ENCODE results near the gene VWA5B2.

The VWA5B2 gene

DNA sequence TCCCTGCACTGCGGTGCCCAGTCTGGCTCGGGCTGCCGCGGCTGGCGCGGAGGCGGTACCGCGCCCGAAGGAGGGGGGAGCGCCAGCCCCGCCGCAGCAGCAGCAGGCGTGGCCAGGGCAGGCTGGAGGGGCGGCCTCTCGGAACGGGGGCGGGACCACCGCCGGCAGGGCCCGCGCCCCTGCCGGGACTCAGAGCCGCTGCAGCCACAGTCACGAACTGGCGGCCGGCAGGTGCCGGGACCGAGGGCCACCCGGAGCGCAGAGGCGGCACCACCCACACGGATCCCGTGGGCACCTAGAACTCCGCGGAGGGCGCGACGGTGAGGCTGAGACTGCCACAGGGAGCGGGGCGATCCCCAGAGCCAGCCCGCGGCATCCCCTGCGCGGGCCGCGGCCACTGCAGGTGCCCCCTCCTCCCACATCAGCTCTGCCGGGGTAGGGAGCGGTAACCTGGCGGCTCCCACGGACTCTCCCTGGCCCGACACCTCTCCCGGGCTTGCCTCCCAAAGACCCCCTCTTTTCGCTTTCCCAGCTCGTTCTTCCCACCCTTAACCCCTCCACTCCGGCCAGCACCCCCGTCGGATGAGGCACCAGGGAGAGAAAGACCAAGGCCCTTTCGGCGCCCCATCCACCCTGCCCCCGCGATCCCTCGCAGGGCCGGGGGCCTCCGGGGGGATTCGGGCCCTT is at the start of gene VWA5B2:
Gene VWA5B2, plus strand, starts transcription at position 192 of the 687 bp plus-strand sequence. CDS start 944 bp downstream, outside the sequence.
- DNase-seq = peak; percentile 27

DNA sequence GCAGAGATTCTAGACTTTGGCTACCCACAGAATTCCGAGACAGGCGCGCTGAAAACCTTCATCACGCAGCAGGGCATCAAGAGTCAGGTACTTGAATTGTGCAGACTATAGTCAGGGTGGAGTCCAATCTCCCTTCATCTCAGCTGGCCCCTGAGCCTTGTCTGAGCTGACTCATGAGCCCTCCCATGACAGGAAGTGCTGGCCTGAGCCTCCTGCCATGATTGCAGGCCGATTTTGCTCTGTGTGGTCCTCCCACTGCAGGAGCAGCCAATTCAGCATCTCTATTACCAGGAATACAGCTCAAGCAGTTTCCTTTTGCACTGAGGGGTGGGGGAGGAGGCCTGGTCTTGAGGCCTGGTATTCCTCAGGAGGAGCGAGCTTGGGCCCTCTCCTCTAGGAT is 49.2 kb upstream of the VWA5B2 start:
- DNase-seq = no peak

DNA sequence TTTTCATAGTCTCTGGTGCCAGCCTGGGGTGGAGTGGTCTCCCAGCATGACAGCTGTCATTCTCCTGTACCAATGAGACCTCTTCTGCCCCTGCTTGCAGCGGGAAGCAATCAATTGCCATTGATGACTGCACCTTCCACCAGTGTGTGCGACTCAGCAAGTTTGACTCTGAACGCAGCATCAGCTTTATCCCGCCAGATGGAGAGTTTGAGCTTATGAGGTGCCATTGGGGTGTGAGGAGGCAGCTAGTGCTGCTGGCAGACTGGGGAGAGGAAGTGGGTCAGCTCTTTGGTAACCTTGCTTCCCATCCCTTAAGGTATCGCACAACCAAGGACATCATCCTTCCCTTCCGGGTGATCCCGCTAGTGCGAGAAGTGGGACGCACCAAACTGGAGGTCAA is 47.8 kb upstream of the VWA5B2 start:
- DNase-seq = no peak

DNA sequence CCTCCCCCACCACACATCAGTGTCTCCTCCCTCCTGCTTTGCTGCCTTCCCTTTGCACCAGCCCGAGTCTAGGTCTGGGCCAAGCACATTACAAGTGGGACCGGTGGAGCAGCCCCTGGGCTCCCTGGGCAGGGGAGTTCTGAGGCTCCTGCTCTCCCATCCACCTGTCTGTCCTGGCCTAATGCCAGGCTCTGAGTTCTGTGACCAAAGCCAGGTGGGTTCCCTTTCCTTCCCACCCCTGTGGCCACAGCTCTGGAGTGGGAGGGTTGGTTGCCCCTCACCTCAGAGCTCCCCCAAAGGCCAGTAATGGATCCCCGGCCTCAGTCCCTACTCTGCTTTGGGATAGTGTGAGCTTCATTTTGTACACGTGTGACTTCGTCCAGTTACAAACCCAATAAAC is 45.7 kb upstream of the VWA5B2 start:
- no peak for DNase-seq

DNA sequence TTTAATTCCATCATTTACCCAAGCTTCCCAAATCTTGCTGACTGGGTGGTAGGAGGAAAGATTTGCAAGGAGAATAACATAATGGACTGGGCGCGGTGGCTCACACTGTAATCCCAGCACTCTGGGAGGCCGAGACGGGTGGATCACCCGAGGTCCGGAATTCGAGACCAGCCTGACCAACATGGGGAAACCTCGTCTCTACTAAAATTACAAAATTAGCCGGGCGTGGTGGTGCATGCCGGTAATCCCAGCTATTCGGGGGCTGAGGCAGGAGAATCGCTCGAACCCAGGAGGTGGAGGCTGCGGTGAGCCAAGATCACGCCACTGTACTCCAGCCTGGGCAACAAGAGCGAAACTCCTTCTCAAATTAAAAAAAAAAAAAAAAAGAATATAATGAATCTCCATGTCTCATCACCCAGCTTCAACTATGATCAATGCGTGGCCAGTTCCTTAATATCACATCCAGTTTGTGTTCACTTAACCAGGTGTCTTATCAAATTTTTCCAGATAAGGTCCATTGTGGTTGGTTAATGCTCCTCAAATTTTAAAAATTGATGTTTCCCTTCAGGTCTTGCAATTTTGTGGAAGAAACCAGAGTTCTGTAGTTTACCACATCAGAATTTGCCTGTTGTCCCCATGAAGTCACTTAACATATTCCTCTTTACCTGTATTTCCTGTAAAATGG is 44.7 kb upstream of the VWA5B2 start:
- DNase-seq = no peak

DNA sequence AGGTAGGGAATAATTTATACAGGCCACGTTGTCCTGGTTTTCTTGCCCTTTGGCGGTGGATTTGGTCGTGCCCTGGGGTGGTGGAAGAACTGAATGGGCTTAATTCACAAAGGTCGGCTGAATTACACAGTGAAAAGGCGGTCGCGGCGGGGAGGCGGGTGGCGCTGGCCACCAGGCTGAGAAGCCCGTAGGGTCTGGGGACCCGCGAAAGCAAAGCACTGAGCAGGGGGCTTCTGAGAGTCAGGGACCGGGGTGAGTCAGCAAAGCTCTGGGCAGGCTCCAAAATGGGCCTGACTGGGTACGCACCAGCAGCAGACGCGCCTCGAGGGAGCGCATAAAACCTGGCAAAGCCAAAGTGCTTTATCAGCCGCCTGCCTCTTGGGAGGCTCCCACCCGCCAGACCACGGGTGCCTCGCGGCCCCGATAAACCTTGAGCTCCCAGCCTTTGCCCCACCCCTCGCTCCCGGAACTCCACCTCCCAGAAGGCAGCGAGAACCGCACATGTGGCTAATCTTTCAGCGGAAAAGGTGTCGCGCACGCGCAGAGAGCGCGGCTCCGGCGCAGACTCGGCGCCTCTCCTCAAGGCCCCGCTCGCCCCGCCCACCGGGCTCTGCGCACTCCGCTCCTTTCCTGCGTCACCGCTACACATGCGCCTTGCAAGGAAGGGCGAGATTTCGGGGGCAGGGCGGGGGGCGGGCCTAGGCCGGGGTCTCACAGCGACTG is 43.8 kb upstream of the VWA5B2 start:
- DNase-seq = peak; percentile 99

DNA sequence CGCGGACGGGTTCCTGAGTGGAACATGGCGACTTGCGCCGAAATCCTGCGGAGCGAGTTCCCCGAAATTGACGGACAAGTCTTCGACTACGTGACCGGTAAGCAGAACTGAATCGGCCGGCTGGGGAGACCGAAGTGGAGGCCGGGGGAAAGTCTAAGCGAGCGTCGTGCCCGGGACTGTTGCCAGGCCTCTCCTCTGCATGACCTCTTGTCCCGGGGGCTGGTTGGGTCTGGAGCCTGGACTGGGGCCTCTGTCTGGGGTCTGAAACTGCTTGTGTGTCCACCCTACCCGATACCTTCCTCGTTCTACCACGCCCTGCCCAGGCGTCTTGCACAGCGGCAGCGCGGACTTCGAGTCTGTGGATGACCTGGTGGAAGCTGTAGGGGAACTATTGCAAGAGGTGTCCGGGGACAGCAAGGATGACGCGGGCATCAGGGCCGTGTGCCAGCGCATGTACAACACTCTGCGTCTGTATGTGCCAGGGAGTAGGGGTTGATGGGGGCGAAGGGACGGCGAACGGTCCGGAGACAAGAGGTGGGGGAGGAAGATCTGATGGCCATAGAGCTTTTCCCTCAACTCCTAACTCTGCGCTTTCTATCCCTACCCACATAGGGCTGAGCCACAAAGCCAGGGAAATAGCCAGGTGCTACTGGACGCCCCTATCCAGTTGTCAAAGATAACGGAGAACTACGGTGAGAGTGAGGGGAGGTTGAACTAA is 43.0 kb upstream of the VWA5B2 start, which contains the start of gene ABCF3:
Gene ABCF3, plus strand, starts transcription at position 16 of the 718 bp plus-strand sequence. Its CDS starts 9 bp downstream, at position 25.
- no peak for DNase-seq

DNA sequence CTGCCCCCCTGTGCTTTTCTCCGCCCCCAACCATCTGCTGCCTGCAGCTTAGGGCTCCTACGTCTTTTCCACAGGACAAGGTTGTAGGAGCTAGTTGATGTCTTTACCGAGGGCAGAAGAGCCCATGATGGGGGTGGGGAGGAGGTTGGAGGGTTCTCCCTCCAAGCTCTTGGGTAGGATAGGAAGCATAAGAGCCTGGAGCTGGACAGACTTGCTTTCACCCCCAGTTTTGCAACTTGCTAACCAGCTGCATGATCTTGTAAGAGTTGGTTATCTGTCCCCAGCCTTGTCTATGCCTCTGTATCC is 42.5 kb upstream of the VWA5B2 start:
- no peak for DNase-seq

DNA sequence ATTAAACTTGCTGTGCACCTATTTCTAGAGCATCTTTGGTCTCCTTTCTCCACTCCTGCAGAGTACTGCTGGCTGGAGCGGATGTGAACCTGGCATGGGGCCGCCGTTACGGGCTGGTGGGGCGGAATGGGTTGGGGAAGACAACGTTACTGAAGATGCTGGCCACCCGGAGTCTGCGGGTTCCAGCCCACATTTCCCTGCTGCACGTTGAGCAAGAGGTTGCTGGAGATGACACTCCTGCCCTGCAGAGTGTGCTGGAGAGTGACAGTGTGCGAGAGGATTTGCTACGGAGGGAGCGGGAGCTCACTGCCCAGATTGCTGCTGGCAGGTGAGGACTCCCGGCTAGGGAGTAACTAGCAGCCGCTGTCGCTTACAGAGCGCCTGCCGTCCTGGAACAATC is 41.3 kb upstream of the VWA5B2 start:
- DNase-seq = no peak

DNA sequence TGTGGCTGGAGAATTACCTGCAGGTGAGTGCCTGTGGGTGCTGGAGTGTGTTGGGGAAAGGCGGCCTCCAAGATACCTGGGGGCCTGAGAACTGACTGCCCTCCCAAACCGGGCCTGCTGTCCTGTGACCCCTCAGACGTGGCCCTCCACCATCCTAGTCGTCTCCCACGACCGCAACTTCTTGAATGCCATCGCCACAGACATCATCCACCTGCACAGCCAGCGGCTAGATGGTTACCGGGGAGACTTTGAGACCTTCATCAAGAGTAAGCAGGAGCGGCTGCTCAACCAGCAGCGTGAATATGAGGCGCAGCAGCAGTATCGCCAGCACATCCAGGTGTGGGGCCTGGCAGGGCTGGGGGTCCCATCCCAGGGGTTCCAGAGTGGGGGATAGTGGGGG is 40.0 kb upstream of the VWA5B2 start:
- DNase-seq = no peak

DNA sequence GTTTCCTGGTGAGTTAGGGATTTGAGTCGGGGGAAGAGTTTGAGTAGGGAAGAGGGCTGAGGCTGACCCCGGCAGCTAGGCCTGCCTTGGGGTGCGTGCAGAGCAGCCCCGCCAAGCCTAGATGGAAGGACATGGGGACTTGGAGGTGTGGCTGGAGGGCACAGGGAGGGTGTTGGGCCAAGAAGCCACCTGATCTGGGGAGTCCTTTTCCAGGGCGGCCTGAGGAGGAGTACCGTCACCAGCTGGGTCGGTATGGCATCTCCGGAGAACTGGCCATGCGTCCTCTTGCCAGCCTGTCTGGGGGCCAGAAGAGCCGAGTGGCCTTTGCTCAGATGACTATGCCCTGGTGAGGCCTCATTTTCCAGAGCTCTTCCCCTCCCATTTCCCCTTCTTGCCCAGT is 36.5 kb upstream of the VWA5B2 start:
- DNase-seq = no peak

DNA sequence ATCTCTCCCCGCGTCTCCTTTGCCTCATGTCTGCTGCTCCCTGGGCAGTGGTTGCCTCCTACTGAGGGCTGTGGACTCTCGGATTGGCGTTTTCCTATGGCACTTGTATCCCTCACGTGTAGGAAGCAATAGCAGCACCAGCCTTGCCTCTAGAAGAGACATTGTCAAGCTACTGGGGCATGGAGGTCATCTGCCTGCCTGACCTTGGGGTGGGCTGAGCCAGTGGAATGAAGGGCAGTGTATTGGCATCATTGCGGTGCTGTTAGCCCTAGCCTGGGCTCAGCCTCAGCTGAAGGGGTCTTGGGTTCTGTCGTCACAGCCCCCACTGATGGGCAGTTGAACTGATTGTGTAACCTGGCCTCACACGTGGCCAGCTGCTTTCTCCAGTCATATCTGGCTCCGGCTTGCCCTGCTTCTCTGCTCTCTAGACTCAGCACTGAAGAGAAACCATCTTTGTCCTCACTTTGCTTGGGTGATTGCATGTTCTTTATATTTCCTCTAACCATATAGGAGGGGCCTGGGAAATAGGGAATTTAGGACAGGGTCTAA is 35.3 kb upstream of the VWA5B2 start:
- DNase-seq = no peak

DNA sequence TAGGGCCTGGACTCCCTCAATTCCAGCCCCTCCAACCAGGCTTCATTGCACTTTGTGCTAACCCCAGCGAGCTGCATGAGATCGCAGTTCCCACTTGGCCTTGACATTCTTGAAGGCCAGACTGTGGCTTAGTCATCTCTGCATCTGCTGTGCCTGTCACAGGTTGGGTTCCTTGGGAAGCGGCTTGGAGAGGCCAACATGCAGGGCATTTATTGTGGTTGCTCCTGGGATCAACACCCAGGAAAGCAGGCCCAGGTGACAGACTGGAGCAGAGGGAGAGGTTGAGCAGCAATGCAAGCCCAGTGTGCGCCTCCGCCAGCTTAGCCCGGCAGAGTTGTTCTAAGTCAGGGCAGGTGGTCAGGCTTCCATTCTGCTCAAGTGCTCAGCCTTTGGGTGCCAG is 32.8 kb upstream of the VWA5B2 start:
- DNase-seq = no peak

DNA sequence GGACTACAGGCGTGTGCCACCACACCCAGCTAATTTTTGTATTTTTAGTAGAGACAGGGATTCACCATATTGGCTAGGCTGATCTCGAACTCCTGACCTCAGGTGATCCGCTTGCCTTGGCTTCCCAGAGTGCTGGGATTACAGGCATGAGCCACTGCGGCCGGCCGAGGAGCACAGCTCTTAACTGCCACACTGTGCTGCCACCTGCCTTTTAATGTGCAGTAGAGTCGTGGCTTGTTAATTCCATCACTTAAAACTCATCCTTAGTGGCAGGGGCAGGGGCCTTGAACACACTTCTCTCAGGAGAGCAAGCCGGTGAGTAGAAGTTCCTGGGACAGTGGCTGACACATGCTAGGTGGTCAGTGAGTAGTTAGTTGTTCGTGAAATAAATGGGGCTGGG is 30.9 kb upstream of the VWA5B2 start:
- DNase-seq = no peak

DNA sequence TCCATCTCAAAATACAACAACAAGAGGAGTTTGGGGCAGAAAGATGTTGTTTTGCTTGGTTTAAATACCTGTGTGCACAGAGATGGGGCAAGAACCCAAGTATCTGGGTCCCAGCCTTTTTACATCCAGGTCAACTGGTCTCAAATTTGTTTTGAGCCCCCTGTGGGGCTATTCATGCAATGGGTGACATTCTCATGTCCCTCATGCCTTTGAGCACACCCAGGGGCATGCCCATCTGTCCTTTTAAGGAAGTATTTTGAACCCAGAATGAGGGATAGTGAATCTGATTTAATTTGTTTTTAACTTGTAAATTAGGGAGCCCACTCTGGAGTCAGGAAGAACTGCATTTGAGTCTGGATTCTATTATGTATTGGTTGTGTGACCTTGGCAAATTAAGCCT is 28.6 kb upstream of the VWA5B2 start:
- no peak for DNase-seq

DNA sequence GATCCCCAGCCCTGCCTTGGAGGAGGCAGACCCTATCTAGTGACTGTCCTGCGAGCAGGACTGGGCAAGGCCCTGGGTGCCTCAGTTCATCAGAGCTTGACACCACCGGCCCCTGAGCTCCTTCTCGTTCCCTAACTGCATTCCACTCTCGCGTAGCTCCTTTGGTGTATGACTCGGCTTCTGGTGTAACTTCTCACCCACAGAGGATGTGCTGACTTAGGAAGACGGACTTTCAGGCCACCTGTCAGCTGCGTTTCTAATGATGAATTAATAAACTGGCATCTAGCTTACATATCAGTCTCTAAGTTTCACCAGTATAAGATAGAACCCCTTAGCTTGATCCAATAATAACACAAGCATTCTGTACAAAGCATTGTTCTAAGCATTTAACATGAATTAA is 25.9 kb upstream of the VWA5B2 start:
- DNase-seq = no peak

DNA sequence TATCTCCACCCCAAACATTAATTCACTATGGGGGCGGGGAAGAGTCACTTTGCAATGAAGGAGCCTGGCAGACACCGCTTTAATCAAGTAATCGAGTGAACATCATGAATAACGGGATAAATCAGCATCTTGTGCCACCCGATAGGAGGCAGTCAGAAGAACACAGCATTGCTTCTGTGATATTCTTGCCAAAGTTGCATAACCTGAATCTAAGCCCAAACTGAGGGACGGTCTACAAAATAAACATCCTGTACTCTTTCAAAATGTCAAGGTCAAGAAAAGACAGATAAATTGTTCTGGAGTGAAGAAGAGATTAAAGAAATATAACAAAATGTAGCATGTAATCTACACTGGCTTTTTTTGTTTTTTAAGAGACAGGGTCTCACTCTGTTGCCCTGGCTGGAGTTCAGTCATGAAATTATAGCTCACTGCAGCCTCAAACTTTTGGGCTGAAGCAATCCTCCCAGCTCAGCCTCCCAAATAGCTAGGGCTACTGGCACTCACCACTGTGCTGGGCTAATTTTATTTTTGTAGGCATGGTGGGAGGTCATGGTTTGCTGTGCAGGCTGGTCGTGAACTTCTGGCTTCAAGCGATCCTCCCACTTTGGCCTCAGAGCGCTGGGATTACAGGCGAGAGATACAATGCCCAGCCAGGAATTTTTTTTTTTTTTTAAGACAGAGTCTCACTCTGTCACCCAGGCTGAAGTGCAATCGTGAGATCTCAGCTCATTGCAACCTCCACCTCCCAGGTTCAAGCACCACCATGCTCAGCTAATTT is 20.1 kb upstream of the VWA5B2 start:
- DNase-seq = no peak

DNA sequence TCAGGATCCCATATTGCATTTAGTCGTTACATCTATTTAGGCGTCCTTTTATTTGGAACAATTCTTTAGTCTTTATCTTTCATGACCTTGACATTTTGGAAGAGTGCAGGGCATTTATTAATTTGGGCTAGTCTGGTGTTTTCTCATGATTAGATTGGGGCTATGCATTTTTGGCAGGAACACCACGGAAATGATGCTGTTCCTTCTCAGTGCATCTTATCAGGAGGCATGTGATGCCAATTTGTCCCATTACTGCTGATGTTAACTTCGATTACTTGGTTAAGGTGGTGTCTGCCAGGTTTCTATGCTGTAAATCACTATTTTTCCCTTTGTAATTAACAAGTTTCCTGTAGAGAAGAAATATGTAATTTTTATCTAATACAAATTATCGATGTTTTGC is 18.1 kb upstream of the VWA5B2 start:
- no peak for DNase-seq

DNA sequence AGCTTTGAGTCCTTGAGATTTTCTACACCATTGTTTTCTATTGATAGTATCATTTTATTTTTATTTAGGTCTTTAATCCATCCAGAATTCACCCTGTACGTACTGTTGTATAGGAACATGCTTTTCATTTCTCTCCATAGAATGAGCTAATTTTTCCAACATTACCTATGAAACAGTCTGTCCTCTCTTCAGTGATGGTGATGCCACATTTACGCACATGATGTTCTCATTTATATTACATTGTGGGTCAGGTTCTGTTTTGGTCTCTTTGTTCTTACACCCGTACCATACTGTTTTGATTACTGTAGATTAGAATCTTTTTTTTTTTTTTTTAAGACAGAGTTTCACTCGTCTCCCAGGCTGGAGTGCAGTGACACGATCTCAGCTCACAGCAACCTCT is 17.7 kb upstream of the VWA5B2 start:
- no peak for DNase-seq

DNA sequence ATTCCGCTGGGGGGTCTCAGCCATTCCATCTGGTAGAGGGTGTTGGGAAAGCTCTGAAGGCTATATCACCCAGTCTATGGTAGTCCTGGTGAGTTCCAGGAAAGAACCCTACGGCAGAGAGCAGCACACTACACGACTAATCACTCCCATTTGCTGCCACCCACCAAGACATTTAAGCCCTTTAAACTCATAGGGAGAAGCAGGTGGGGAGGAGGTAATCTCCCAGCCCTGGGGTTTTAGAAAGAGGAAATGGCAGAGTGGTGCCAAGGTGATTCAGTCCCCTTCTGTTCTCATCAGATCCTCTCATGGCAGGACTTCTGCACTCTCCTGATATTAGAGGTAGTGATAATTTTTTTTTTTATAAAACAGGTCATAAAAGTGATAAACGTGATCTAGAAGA is 10.6 kb upstream of the VWA5B2 start:
- DNase-seq = no peak

DNA sequence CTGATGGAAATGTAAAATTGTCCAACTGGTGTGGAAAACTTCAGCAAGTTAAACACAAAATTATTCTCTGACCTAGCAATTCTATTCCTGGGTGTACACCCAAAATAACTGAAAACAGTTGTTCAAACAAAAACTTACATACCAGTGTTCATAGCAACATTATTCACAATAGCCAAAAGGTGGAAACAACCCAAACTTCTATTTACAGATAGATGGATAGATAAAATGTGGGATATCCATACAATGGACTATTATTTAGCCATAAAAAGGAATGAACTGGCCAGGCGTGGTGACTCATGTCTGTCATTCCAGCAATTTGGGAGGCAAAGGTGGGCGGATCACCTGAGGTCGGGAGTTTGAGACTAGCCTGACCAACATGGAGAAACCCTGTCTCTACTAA is 6.9 kb upstream of the VWA5B2 start:
- DNase-seq = no peak

DNA sequence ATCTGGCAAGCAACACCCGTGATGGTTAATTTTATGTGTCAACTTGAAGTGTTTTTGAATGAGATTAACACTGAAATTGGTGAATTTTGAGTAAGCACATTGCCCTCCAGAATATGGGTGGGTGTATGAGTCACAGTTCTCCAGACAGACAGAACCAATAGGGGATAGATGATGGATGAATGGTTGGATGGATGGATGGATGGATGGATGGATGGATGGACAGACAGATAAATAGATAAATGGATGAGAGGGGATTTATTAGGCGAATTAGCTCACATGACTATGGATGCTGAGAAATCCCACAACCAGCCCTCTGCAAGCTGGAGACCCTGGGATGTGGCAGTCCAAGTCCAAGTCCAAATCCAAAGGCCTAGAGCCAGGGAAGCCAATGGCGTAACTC is 5.4 kb upstream of the VWA5B2 start:
- DNase-seq = no peak

Data from GDM1 (cell line).